HG03139 (cell line): Measurements from ENCODE around the gene TBC1D22A.
A peak's percentile ranks its signal among the peaks of the same experiment; 100 is the strongest.

Experiments used
- ATAC-seq: cut with Tn5 transposase; IDR thresholded peaks from one replicate; pipeline ENCODE4 v1.9.1; 2021; ENCODE audit not compliant: unreplicated experiment

TBC1D22A gene

DNA sequence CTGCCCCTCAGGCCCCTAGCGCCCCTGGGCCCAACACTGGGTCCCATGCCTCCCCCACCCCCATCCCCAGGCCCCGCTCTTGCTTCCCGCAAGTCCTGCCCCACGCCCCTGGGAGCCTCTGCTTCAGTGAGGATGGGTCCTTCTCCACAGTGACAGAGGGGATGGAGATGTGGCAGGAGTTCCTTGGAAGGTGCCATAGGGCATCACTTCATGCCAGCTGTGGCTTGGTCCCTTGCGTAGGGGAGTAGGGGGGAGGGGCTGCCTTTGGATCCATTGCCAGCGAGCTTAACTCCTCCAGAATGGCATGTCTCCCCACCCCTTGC lies 9.5 kb upstream of the TBC1D22A start:
- no peak for ATAC-seq

GRCh38 chr22:46753360-46753759 lies 9.1 kb upstream of the TBC1D22A start:
- ATAC-seq, result no peak

DNA sequence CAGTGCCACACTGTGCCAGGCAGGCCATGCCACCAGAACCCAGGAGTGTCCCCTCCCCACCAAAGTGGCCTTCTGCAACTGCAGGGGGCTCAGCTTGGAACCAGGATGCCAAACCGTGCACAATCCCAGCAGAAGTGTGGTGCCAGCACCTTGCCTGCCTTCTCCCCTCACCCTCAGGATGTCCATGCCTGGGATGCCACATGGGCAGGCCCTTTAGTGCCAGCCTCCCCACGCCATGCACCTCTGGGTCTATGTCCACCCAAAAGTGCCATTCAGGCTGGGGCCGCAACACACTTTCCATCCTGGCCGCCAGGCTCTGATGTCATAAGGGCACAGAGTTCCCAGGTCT lies 8.7 kb upstream of the TBC1D22A start:
- ATAC-seq, result no peak

DNA sequence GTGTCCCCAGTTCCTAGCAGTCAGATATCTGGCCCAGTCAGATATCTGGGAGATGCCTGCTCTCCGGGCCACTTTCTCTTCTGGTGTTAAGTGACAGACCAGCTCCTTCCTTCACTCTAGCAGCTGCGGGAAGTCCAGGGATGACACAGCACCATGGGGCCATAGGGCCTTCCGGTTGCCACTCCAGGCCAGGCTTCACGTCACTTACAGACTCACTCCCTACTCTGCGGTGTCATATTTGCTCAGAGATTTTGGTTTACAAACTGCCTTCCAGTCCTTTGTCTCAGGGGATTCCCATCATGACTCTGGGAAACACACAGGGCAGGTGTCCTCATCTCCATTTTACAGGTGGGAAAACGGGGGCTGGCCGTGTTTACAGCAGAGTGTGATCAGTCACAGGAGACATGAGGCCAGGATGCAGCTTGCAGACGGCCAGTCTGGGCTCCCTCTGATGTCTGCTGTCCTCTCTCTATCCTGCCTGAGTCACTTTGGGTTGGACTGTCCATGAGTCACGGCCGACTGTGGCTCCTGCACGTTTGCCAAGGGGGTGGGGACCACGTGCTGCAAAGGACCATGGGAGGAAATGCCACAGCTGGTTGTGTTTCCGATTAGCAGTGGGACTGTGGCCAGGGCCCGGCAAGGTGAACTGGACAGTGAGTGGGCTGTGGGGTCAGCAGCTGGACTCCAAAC lies 8.2 kb upstream of the TBC1D22A start:
- ATAC-seq, result no peak

DNA sequence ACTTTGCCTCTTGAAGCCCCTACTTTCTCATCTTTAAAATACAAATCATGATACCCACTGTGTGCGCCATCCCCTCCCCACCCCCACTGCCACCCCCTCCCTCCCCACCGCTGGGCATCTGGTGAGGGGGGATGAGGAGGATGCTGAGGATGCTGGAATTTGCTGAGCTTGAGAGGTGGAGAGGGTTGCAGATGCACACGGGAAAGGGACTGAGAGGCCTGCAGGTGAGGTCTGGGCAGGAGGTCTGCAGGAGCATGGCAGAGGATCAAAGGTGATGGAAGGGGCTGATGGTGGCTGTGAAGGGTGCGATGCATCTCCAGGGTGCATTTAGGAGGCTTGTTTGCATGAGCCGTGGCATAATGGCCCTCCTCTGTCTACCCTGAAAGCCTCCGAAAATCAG lies 7.6 kb upstream of the TBC1D22A start:
- no peak for ATAC-seq

DNA sequence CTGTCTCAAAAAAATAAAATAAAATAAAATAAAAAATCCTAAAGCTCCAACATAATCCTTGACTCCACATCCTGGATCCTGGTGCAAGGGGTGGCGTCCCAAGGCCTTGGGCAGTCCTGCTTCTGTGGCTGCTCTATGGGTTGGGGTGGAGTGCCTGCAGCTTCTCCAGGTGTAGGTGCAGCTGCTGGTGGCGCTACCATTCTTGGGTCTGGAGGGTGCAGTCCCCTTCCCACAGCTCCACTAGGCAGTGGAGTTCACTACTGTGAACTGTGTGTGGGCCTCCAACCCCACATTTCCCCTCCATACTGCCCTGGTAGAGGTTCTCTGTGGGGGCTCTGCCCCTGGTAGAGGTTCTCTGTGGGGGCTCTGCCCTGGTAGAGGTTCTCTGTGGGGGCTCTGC lies 6.9 kb upstream of the TBC1D22A start:
- no peak for ATAC-seq

DNA sequence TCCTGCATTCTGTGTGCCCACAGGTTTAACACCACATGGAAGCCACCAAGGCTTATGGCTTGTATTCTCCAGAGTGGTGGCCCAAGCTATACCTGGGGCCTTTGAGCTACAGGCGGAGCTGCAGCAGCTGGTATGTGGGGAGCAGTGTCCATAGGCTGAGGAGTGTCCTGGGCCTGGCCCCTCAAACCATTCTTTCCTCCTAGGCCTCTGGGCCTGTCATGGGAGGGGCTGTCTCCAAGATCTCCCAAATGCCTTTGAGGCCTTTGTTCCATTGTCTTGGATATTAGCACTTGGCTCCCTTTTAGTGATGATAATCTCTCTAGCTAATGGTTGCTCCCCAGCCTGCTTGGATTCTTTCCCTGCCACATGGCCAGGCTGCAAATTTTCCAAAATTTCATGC lies 6.4 kb upstream of the TBC1D22A start:
- no peak for ATAC-seq

DNA sequence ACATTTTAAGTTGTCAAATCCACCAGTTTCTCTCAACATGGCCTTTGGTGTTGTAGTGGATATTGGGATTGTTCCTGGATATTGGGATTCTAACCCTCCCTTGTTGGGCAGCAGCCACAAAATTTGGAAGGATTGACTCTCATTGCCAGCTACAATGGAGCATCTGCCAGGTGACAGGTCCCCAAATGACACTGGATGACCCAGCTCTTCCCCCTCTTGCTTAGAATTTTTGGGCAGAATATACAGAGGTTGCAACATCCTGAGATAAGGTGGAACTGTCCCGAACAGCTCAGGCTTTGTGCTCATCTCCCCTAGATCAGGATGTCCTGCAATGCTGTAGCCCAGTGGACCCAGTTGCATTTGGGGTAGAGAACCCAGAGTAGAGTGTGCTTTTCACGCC lies 5.3 kb upstream of the TBC1D22A start:
- no peak for ATAC-seq

GRCh38 chr22:46758121-46758520 lies 4.3 kb upstream of the TBC1D22A start:
- ATAC-seq, result no peak

DNA sequence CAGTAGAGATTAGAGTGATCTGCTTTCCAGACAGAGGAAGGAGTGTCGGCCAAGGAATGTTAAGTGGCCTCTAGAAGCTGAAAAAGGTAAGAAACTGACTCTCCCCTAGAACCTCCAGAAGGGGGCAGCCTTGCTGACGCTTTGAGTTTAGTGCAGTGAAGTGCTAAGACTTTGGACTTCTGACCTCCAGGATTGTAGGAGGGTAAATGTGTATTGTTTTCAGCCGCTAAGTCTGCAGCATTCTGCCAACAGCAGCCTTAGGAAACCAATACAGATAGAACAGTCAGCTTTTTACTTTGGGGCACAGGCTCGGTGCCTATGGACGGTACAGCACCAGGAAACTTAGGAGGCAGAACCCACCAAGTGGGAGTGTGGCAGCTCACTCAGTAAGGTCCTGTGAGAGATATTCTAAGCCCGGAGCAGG lies 3.6 kb upstream of the TBC1D22A start:
- ATAC-seq, result no peak

- no peak for ATAC-seq
Observed at GRCh38 chr22:46761017-46761416, 1.4 kb upstream of the TBC1D22A start.

DNA sequence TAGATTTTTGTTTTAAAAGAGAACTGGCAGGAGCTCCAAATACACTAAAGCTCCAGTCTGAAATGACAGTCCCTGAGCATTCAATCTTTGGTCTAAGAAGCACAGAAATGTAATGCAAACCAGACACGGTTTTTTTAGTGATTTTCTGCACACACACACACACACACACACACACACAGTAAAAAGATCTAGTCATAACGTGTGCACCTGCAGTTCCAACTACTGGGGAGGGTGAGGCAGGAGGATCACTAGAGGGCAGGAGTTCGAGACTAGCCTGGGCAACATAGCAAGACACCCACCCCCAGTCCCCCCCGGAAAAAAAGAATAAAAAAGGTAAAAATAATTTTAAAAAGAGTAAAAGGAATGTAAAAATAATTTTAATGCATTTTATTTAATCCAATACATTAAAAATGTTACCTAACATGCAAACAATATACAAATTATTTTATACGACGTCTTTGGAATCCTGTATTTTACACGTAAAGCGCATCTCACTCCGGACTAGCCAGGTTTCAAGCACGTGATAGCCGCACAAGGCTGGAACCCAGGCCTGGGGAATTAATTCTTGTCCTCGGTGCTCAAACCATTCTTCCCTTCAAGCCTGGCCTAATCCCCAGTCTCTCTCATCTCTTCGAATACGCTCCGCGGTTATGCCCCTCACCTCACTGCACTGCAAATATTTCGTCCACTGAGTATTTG lies 762 bp upstream of the TBC1D22A start:
- no peak for ATAC-seq

GRCh38 chr22:46763051-46763705 lies 728 bp downstream of the TBC1D22A start:
- peak; percentile 46 for ATAC-seq

DNA sequence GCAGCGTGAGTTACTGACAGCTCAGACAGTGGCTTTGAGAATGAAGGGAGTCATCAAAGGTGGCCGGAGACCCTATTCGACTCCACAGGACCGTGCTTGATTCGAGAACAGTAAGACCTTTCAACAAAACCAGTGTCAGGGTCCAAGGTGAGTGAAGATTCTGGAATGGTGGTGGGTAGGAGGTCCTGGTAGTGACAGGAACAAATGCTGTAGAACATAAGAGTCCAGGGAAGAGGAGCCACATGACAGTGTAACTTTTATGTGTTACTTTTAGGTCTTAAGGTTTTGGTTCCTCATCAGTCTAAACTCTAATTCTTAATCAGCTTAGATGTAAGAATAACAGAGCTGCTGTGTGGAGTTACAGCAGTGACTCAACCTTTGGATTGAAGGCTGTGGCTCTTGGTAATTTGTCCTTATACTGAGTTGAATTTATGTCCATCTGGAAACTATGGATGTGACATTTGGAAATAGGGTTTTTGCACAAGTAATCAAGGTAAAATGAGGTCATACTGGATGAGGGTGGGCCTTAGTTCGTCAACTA lies 1.8 kb downstream of the TBC1D22A start:
- ATAC-seq, result no peak

DNA sequence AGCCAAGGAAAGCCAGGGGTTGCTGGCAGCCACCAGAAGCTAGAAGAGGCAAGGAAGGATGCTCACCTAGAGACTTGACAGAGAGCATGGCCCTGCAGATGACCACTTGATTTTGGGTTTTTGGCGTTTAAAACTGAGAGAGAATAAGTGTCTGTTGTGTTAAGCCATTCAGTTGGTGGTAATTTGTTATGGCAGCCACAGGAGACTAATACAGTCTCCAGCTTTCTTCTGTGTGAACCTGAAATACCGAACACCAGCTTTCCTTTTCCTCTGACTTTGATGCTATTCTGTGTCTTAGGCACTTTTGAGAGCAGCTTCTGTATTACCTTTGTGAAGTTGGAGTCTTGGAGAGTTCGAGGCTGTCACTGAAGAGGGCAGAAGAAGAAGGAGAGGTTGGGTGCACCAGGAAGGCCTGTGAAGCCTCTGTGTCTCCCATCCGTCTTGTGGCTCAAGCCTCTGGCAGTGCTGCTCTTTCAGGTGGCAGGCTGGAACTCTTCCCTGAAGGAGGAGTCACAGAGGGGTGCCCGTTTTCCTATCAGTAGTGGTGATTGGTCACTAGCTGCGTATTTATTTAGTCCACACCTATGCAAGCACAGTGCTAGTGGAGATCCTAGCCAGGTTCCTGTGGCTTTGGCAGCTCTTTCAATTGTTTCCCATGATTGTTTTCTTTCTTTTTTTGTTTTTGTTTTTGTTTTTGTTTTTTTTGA lies 2.5 kb downstream of the TBC1D22A start:
- no peak for ATAC-seq

DNA sequence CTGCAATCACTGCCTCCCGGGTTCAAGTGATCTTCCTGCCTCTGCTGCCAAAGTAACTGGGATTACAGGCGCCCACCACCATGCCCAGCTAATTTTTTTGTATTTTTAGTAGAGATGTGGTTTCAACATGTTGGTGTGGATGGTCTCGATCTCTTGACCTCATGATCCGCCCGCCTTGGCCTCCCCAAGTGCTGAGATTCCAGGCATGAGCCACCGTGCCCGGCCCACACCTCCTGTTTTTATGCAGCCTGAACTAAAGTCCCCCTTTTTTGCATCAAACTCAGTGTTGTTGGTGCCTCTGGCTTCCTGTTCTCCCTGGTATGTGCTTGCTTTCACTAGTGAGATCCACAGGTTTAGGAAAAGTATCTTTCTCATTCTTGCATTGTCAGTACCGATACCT lies 4.2 kb downstream of the TBC1D22A start:
- ATAC-seq, result no peak

DNA sequence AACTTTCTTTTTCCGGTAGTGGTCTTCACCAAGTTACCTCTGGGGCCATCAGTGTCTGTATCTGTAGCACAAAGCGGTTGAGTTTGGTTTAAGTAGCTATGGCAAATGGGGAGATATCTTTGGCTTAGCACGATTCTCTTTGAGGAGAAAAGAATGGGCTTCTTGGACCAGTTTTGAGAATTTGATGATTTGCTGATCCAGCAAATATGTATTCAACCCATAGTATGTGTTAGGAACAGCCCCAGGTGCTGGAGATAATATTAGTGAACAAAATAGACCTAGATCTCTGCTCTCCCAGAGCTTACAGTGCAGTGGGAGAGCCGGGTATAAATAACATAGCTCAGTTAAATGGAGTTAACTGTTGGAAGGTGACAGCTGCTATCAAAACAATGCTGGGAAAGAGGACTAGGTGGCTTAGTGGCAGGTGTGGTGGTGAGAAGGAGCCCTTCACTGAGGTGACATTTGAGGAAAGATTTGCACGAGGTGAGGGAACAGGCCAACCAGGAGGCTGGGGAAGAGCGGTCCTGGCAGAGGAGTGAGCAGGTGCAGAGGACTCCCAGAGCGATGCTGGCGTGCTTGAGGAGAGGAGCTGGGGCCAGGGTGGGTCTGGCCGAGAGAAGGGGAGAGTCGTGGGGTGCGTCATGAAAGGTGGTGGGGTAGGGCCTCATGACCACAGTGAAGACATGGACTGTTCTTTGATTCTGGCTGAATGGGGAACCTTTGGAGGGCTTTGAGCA lies 5.0 kb downstream of the TBC1D22A start:
- no peak for ATAC-seq

- ATAC-seq, result no peak
Observed at GRCh38 chr22:46769191-46769675, 6.8 kb downstream of the TBC1D22A start.

- ATAC-seq, result no peak
Observed at GRCh38 chr22:46769706-46770105, 7.3 kb downstream of the TBC1D22A start.

DNA sequence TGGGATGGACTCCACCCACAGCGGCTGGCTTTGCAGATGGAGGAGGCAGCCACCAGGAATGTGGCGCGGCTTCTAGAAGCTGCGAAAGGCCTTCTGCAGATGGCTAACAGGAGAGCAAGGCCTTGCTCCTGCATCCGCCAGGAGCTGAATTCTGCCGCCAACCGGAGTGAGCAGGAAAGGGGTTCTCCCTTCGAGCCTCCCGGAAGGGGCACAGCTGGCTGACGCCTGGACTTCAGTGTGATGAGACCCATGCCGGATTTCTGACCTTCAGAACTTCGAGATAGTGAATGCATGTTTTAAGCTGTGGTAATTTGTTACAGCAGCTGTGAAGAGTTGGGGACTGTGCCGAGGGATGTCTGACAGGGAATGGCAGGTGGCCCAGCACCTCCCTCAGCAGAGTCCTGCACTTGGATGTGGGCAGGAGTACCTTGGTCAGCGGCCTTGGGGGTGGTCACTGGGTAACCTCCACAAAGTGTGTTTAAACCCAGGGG lies 7.7 kb downstream of the TBC1D22A start:
- no peak for ATAC-seq

GRCh38 chr22:46770726-46771125 lies 8.3 kb downstream of the TBC1D22A start:
- ATAC-seq, result no peak
